H9 (cell line): ENCODE measurements around the gene PDE12. TPM values are rescaled to one million over a fixed set of nuclear protein-coding genes. Genes with fewer than 3 reads are reported as not detected.

Experiments used
- DNase-seq: peaks from one replicate; pipeline ENCODE4 v3.0.0-alpha.2; 2017
- H2AFZ ChIP-seq: one replicate; pipeline ENCODE4 v1.6.1; 2013; ENCODE audit warnings: mild to moderate bottlenecking, low read length, control low read depth, moderate library complexity
- H2AK5ac ChIP-seq: 2 replicates; pipeline ENCODE4 v1.6.1; 2013; ENCODE audit warnings: low read length, control low read depth, mixed read lengths; ENCODE audit not compliant: insufficient read length
- H2BK120ac ChIP-seq: one replicate; pipeline ENCODE4 v1.6.1; 2013; ENCODE audit warnings: low read depth, mild to moderate bottlenecking, low read length, control low read depth, inconsistent platforms; ENCODE audit not compliant: poor library complexity, severe bottlenecking
- H2BK12ac ChIP-seq: 2 replicates; pipeline ENCODE4 v1.6.1; 2013; ENCODE audit warnings: low read length, control low read depth, mixed read lengths, low read depth; ENCODE audit not compliant: insufficient read length
- H2BK15ac ChIP-seq: 2 replicates; pipeline ENCODE4 v1.6.1; 2013; ENCODE audit warnings: low read depth, low read length, control low read depth
- H2BK20ac ChIP-seq: one replicate; pipeline ENCODE4 v1.6.1; 2013; ENCODE audit warnings: low read depth, mild to moderate bottlenecking, low read length, control low read depth, inconsistent platforms; ENCODE audit not compliant: poor library complexity, severe bottlenecking
- H2BK5ac ChIP-seq: 2 replicates; pipeline ENCODE4 v1.6.1; 2013; ENCODE audit warnings: low read length, control low read depth, mixed read lengths; ENCODE audit not compliant: insufficient read length
- H3K14ac ChIP-seq: 2 replicates; pipeline ENCODE4 v1.6.1; 2013; ENCODE audit warnings: low read length, control low read depth; ENCODE audit not compliant: insufficient read depth
- H3K18ac ChIP-seq: 2 replicates; pipeline ENCODE4 v1.6.1; 2013; ENCODE audit warnings: low read depth, mild to moderate bottlenecking, mixed read lengths, low read length, control low read depth; ENCODE audit not compliant: insufficient read length
- H3K23ac ChIP-seq: 2 replicates; pipeline ENCODE4 v1.6.1; 2013; ENCODE audit warnings: low read length, control low read depth, mixed read lengths, low read depth; ENCODE audit not compliant: insufficient read length
- H3K23me2 ChIP-seq: 2 replicates; pipeline ENCODE4 v1.6.1; 2013; ENCODE audit warnings: low read depth, mild to moderate bottlenecking, mixed read lengths, low read length, control low read depth; ENCODE audit not compliant: insufficient read length, poor library complexity, severe bottlenecking
- H3K27ac ChIP-seq: 2 replicates; pipeline ENCODE4 v1.5.1; 2013; ENCODE audit warnings: low read length, control low read depth, mixed read lengths, low read depth; ENCODE audit not compliant: insufficient read length
- H3K27me3 ChIP-seq: 2 replicates; pipeline ENCODE4 v1.6.1; 2013; ENCODE audit warnings: low read length, control low read depth, inconsistent platforms; ENCODE audit not compliant: insufficient read depth
- H3K4ac ChIP-seq: 2 replicates; pipeline ENCODE4 v1.6.1; 2013; ENCODE audit warnings: low read depth, mild to moderate bottlenecking, control low read depth, inconsistent platforms, low read length, moderate library complexity
- H3K4me1 ChIP-seq: 2 replicates; pipeline ENCODE4 v1.6.1; 2013; ENCODE audit warnings: low read length, control low read depth, inconsistent platforms; ENCODE audit not compliant: insufficient read depth
- H3K4me2 ChIP-seq: 2 replicates; pipeline ENCODE4 v1.6.1; 2013; ENCODE audit warnings: low read length, control low read depth, mixed read lengths; ENCODE audit not compliant: insufficient read length, insufficient read depth
- H3K56ac ChIP-seq: 2 replicates; pipeline ENCODE4 v1.6.1; 2013; ENCODE audit warnings: low read depth, mild to moderate bottlenecking, mixed read lengths, low read length, control low read depth; ENCODE audit not compliant: insufficient read length
- H3K79me1 ChIP-seq: 2 replicates; pipeline ENCODE4 v1.6.1; 2013; ENCODE audit warnings: low read depth, mild to moderate bottlenecking, moderate library complexity, low read length, control low read depth, inconsistent platforms; ENCODE audit not compliant: insufficient read depth, poor library complexity, severe bottlenecking
- H3K79me2 ChIP-seq: 2 replicates; pipeline ENCODE4 v1.6.1; 2013; ENCODE audit warnings: low read length, control low read depth, inconsistent platforms; ENCODE audit not compliant: insufficient read depth
- H3K9ac ChIP-seq: 2 replicates; pipeline ENCODE4 v1.6.1; 2013; ENCODE audit warnings: low read length, control low read depth, mixed read lengths; ENCODE audit not compliant: insufficient read length; ENCODE audit errors: extremely low read depth
- H3K9me3 ChIP-seq: one replicate; pipeline ENCODE4 v1.6.1; 2013; ENCODE audit warnings: low read depth, low read length, inconsistent platforms; ENCODE audit not compliant: control insufficient read depth
- H3T11ph ChIP-seq: one replicate; pipeline ENCODE4 v1.6.1; 2013; ENCODE audit warnings: mild to moderate bottlenecking, low read length, control low read depth, inconsistent platforms
- H4K20me1 ChIP-seq: one replicate; pipeline ENCODE4 v1.6.1; 2013; ENCODE audit not compliant: control insufficient read depth, insufficient read length, insufficient read depth
- H4K5ac ChIP-seq: 2 replicates; pipeline ENCODE4 v1.6.1; 2013; ENCODE audit warnings: low read depth, mild to moderate bottlenecking, mixed read lengths, low read length, control low read depth; ENCODE audit not compliant: insufficient read length
- H4K8ac ChIP-seq: replicated peaks from 2 replicates; pipeline ENCODE4 v1.6.1; 2013; ENCODE audit warnings: low read length, control low read depth, mixed read lengths, low read depth; ENCODE audit not compliant: insufficient read length
- H4K91ac ChIP-seq: 2 replicates; pipeline ENCODE4 v1.6.1; 2013; ENCODE audit warnings: low read depth, mild to moderate bottlenecking, moderate library complexity, mixed read lengths, low read length, control low read depth; ENCODE audit not compliant: insufficient read length
- H3K27ac Mint-ChIP-seq, 3 experiments: 2 replicates in 2 of 3; 3 replicates in 1 of 3; pipeline ENCODE4 v1.8.0; 2020 to 2021; ENCODE audit warnings: mixed read lengths in 3 of 3, mild to moderate bottlenecking in 1 of 3, moderate library complexity in 1 of 3
- H3K27me3 Mint-ChIP-seq: 2 replicates; pipeline ENCODE4 v1.8.0; 2021; ENCODE audit warnings: low read depth, mild to moderate bottlenecking, moderate library complexity, mixed read lengths
- H3K36me3 Mint-ChIP-seq, 3 experiments: 2 replicates in 2 of 3; 3 replicates in 1 of 3; pipeline ENCODE4 v1.8.0; 2020 to 2021; ENCODE audit warnings: low read depth in 3 of 3, mixed read lengths in 3 of 3; ENCODE audit not compliant: insufficient read depth in 1 of 3
- H3K4me1 Mint-ChIP-seq, 2 experiments: 2 replicates each; pipeline ENCODE4 v1.8.0; 2020; ENCODE audit warnings: mixed read lengths in 2 of 2
- H3K4me3 Mint-ChIP-seq, 2 experiments: 2 replicates in 1 of 2; 3 replicates in 1 of 2; pipeline ENCODE4 v1.8.0; 2020 to 2021; ENCODE audit warnings: mild to moderate bottlenecking in 2 of 2, mixed read lengths in 2 of 2, moderate library complexity in 1 of 2
- H3K9me3 Mint-ChIP-seq, 2 experiments: 2 replicates in 1 of 2; 3 replicates in 1 of 2; pipeline ENCODE4 v1.8.0; 2020; ENCODE audit warnings: mild to moderate bottlenecking in 2 of 2, mixed read lengths in 2 of 2, moderate library complexity in 1 of 2
- CTCF ChIP-seq: fragments of 200-600 bp; sonication (generic); conservative IDR thresholded peaks from 3 replicates; pipeline ENCODE4 v1.8.0; 2021; ENCODE audit warnings: antibody characterized with exemption, mild to moderate bottlenecking
- WGBS: extraction: QIAGEN DNeasy Blood & Tissue Kit; methylation state at CpG from one replicate; pipeline ENCODE4 v1.1.7; 2013; ENCODE audit warnings: missing lambda C conversion rate, low lambda C conversion rate, mixed read lengths; ENCODE audit not compliant: insufficient read length; ENCODE audit errors: extremely low coverage; 5-methylcytosine and 5-hydroxymethylcytosine counted together
- total RNA-seq: library from RNA; stranded (reverse); gene quantifications from 2 replicates; pipeline ENCODE4 v1.2.1, GENCODE V29; 2021

Gene PDE12
- total RNA-seq, 1 experiment from 2014 or later = 18.9 TPM

- Mint-ChIP-seq H3K4me1 (no peaks in the 10 kb centered on the region), H3K9me3 (no peaks in the 10 kb centered on the region), H3K36me3 (no peaks in the 10 kb centered on the region), H3K27ac (no peak overlapping the region), H3K4me3 (no peak overlapping the region), H3K27me3 (peaks cover 2% of the 10 kb centered on the region; the same call in 1 of the 2 replicates)
- H3K4me1 ChIP-seq = no peaks in the 10 kb centered on the region
- no peak overlapping the region for H3T11ph ChIP-seq
- H3K27me3 ChIP-seq = no peaks in the 10 kb centered on the region
- no peak overlapping the region for H4K5ac ChIP-seq
- H3K4ac ChIP-seq = no peak overlapping the region
- H2BK20ac ChIP-seq = no peak overlapping the region
- no peak overlapping the region for H2BK5ac ChIP-seq
- H2AK5ac ChIP-seq = no peak overlapping the region
- H3K9ac ChIP-seq = no peak overlapping the region
- no peak overlapping the region for H4K8ac ChIP-seq
- H4K20me1 ChIP-seq = no peaks in the 10 kb centered on the region
- H2AFZ ChIP-seq = no peak overlapping the region
- H3K4me2 ChIP-seq = no peak overlapping the region
- no peak overlapping the region for H3K56ac ChIP-seq
- H3K79me1 ChIP-seq = no peaks in the 10 kb centered on the region
- no peaks in the 10 kb centered on the region for H3K9me3 ChIP-seq
- no peak overlapping the region for H2BK12ac ChIP-seq
- no peak overlapping the region for H2BK120ac ChIP-seq
- no peak overlapping the region for H3K23ac ChIP-seq
- WGBS = no CpG with 5 or more reads among the region's 3 CpGs
- DNase-seq = no peak
- H3K18ac ChIP-seq = no peak overlapping the region
- no peaks in the 10 kb centered on the region for H3K23me2 ChIP-seq
- no peak overlapping the region for H3K14ac ChIP-seq
- H2BK15ac ChIP-seq = no peak overlapping the region
- H3K27ac ChIP-seq = no peak overlapping the region
- TF ChIP-seq CTCF = no peak
- H3K79me2 ChIP-seq = no peaks in the 10 kb centered on the region
- H4K91ac ChIP-seq = no peak overlapping the region
Observed at GRCh38 chr3:57538465-57538864, 17.6 kb upstream of the PDE12 start.
